Neural cell (in vitro differentiated cells): ENCODE results near the gene HS6ST2.

Experiments
- EP300 ChIP-seq: fragments of 450-650 bp; conservative IDR thresholded peaks from 2 replicates; pipeline ENCODE4 v1.6.1; 2014; ENCODE audit warnings: antibody characterized with exemption, mild to moderate bottlenecking, moderate library complexity; ENCODE audit not compliant: poor library complexity, severe bottlenecking
- EZH2 ChIP-seq: fragments of 200-600, 300-800 bp; shearing (Covaris generic), sonication (generic); IDR thresholded peaks from 2 replicates; pipeline ENCODE4 v1.6.1; 2014; ENCODE audit warnings: antibody characterized with exemption, low read length, borderline replicate concordance, mild to moderate bottlenecking; ENCODE audit not compliant: insufficient read depth, poor library complexity, severe bottlenecking
- MXI1 ChIP-seq: fragments of 450-650 bp; conservative IDR thresholded peaks from 2 replicates; pipeline ENCODE4 v1.6.1; 2014; ENCODE audit warnings: antibody characterized with exemption, mild to moderate bottlenecking; ENCODE audit not compliant: poor library complexity, severe bottlenecking
- POLR2AphosphoS5 ChIP-seq: IDR thresholded peaks from 2 replicates; pipeline ENCODE4 v1.6.1; 2012
- TAF1 ChIP-seq: IDR thresholded peaks from 2 replicates; pipeline ENCODE4 v1.6.1; 2012; ENCODE audit warnings: low read depth
- TF ChIP-seq, protein P1 (sequence below): fragments of 450-650 bp; IDR thresholded peaks from 2 replicates; pipeline ENCODE4 v1.5.1; 2014; ENCODE audit warnings: antibody characterized with exemption, mild to moderate bottlenecking, moderate library complexity; ENCODE audit not compliant: poor library complexity, severe bottlenecking
- TF ChIP-seq, protein P2 (sequence below): IDR thresholded peaks from 2 replicates; pipeline ENCODE4 v1.6.1; 2012; ENCODE audit warnings: borderline replicate concordance

DNA sequence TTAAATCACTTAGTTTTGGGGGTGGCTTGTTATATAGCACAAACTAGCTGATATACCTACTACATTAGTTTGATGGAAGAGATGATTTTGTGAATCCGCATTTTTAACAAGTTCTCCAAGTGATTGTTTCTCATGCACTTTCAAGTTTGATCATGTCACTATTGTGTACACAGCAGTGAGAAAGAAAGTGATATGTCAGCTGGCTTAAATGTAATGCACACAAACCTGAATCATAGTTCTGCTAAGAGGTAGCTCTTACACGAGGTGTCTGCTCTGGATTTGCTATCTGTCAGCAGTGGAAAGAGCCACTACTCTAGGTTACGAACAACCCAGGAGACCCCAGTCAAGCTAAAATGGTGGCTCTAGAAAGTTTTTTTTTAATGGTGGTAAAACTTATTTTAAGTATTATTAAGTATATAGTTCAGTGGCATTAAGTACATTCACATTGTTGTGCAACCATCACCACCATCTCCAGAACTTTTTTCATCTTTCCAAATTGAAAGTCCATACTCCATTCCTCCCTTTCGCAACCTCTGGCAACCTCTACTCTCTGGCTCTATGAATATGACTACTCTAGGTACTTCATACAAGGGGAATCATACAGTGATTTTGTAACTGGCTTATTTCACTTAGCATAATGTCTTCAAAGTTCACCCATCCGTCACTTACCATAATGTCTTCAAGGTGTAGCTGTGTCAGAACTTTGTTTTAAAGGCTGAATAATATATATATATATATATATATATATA lies 147.3 kb downstream of the HS6ST2 start:
- TF ChIP-seq, protein P1, sequence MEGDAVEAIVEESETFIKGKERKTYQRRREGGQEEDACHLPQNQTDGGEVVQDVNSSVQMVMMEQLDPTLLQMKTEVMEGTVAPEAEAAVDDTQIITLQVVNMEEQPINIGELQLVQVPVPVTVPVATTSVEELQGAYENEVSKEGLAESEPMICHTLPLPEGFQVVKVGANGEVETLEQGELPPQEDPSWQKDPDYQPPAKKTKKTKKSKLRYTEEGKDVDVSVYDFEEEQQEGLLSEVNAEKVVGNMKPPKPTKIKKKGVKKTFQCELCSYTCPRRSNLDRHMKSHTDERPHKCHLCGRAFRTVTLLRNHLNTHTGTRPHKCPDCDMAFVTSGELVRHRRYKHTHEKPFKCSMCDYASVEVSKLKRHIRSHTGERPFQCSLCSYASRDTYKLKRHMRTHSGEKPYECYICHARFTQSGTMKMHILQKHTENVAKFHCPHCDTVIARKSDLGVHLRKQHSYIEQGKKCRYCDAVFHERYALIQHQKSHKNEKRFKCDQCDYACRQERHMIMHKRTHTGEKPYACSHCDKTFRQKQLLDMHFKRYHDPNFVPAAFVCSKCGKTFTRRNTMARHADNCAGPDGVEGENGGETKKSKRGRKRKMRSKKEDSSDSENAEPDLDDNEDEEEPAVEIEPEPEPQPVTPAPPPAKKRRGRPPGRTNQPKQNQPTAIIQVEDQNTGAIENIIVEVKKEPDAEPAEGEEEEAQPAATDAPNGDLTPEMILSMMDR, result no peak
- TF ChIP-seq MXI1 (no peak), POLR2AphosphoS5 (no peak), EZH2 (no peak), EP300 (no peak), TAF1 (no peak)
- TF ChIP-seq, protein P2, sequence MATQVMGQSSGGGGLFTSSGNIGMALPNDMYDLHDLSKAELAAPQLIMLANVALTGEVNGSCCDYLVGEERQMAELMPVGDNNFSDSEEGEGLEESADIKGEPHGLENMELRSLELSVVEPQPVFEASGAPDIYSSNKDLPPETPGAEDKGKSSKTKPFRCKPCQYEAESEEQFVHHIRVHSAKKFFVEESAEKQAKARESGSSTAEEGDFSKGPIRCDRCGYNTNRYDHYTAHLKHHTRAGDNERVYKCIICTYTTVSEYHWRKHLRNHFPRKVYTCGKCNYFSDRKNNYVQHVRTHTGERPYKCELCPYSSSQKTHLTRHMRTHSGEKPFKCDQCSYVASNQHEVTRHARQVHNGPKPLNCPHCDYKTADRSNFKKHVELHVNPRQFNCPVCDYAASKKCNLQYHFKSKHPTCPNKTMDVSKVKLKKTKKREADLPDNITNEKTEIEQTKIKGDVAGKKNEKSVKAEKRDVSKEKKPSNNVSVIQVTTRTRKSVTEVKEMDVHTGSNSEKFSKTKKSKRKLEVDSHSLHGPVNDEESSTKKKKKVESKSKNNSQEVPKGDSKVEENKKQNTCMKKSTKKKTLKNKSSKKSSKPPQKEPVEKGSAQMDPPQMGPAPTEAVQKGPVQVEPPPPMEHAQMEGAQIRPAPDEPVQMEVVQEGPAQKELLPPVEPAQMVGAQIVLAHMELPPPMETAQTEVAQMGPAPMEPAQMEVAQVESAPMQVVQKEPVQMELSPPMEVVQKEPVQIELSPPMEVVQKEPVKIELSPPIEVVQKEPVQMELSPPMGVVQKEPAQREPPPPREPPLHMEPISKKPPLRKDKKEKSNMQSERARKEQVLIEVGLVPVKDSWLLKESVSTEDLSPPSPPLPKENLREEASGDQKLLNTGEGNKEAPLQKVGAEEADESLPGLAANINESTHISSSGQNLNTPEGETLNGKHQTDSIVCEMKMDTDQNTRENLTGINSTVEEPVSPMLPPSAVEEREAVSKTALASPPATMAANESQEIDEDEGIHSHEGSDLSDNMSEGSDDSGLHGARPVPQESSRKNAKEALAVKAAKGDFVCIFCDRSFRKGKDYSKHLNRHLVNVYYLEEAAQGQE, result no peak
